Esophagus muscularis mucosa (tissue), 4 donors: Measurements from ENCODE around the gene NDUFAF8. TPM values are rescaled to one million over a fixed set of nuclear protein-coding genes. Genes with fewer than 3 reads are reported as not detected.

Experiments
- DNase-seq: peaks from one replicate; pipeline ENCODE4 v3.0.0-alpha.2; 2017; ENCODE audit errors: extremely low spot score
- H3K27ac ChIP-seq, 4 donors: fragments of 200-600 bp; sonication (generic); replicated peaks in 1 of 4; 1 replicate in 3 of 4; 2 replicates in 1 of 4; pipeline ENCODE4 v1.5.1; 2016 to 2019; ENCODE audit warnings: mild to moderate bottlenecking in 1 of 4
- H3K27me3 ChIP-seq, 4 donors: fragments of 200-600 bp; sonication (generic); one replicate each; pipeline versions ENCODE4 v1.5.1 to v1.6.0; 2016 to 2019
- H3K36me3 ChIP-seq, 4 donors: fragments of 200-600 bp; sonication (generic); one replicate each; pipeline ENCODE4 v1.5.1; 2016 to 2019
- H3K4me1 ChIP-seq, 4 donors: fragments of 200-600 bp; sonication (generic); one replicate each; pipeline ENCODE4 v1.5.1; 2016 to 2019
- H3K4me3 ChIP-seq, 4 donors: fragments of 200-600 bp; sonication (generic); 1 replicate in 2 of 4; 2 replicates in 2 of 4; pipeline ENCODE4 v1.5.1; 2016 to 2019; ENCODE audit warnings: mild to moderate bottlenecking in 4 of 4, moderate library complexity in 1 of 4
- H3K9me3 ChIP-seq, 4 donors: fragments of 200-600 bp; sonication (generic); 1 replicate in 3 of 4; 2 replicates in 1 of 4; pipeline ENCODE4 v1.5.1; 2016 to 2019
- CTCF ChIP-seq, 3 experiments: fragments of 200-600 bp in 2 of 3; fragments of 450-650 bp in 1 of 3; sonication (generic) in 2 of 3; IDR thresholded peaks; one replicate each; pipeline ENCODE4 v1.5.1; 2017 to 2019; ENCODE audit warnings: antibody characterized with exemption in 3 of 3, mild to moderate bottlenecking in 2 of 3, moderate library complexity in 1 of 3
- EP300 ChIP-seq: sonication (generic); formaldehyde crosslinking; IDR thresholded peaks from one replicate; pipeline ENCODE4 v1.6.1; 2017; ENCODE audit warnings: antibody characterized with exemption
- POLR2A ChIP-seq: fragments of 450-650 bp; IDR thresholded peaks from one replicate; pipeline ENCODE4 v1.6.1; 2017; ENCODE audit warnings: antibody characterized with exemption, moderate library complexity, mild to moderate bottlenecking, low read depth
- POLR2AphosphoS5 ChIP-seq, 2 donors: sonication (generic); formaldehyde crosslinking; IDR thresholded peaks; one replicate each; pipeline ENCODE4 v1.6.1; 2017; ENCODE audit warnings: antibody characterized with exemption in 2 of 2
- WGBS: methylation state at CpG from one replicate; pipeline ENCODE4 v1.1.5; 2018; 5-methylcytosine and 5-hydroxymethylcytosine counted together
- intact Hi-C: fragments of 100-400 bp; cut with DNase I; formaldehyde crosslinking; loops from one replicate; pipeline ENCODE4 v1.15.1; 2023
- total RNA-seq, 4 donors: library from RNA; depleted of rRNA; stranded (reverse); fragments of >200 nt; gene quantifications; one replicate each; pipeline versions ENCODE4 v1.1.0 to v1.2.1, GENCODE V29; 2016

The NDUFAF8 gene
- total RNA-seq, 4 donors from 2014 or later = 34.6 to 54.8 (median 40.4) TPM

- H3K27me3 ChIP-seq = no peaks in the 10 kb centered on the region
- WGBS = 89% methylated on average over 9 of the region's 17 CpGs
- intact Hi-C loops = no loop called here
- peaks cover 11 to 33% (median 28%) of the 10 kb centered on the region in 4 donors for H3K4me1 ChIP-seq
- H3K36me3 ChIP-seq = peaks cover 29 to 82% (median 72%) of the 10 kb centered on the region in 4 donors
- DNase-seq = no peak
- no peaks in the 10 kb centered on the region for H3K9me3 ChIP-seq
- H3K4me3 ChIP-seq = no peak overlapping the region
- no peak overlapping the region for H3K27ac ChIP-seq
- TF ChIP-seq EP300 (no peak), POLR2A (no peak), CTCF (IDR thresholded peaks at IDR 0.05) (no peak), POLR2AphosphoS5 (IDR thresholded peaks at IDR 0.05) (no peak)
These were observed 5.8 kb upstream of the NDUFAF8 start for GRCh38 chr17:81233316-81233715.

GRCh38 chr17:81233811-81234505, 5.2 kb upstream of the NDUFAF8 start:
- DNase-seq = no peak
- Histone ChIP-seq H3K27me3 (no peaks in the 10 kb centered on the region), H3K4me3 (no peak overlapping the region), H3K36me3 (peaks cover 29 to 76% (median 65%) of the 10 kb centered on the region in 4 donors), H3K4me1 (peaks cover 11 to 36% (median 29%) of the 10 kb centered on the region in 4 donors), H3K27ac (no peak overlapping the region), H3K9me3 (no peaks in the 10 kb centered on the region)
- WGBS = 89% methylated on average over 18 of the region's 21 CpGs
- intact Hi-C loops = no loop called here
- TF ChIP-seq POLR2A (no peak), POLR2AphosphoS5 (IDR thresholded peaks at IDR 0.05) (no peak), CTCF (IDR thresholded peaks at IDR 0.05) (no peak), EP300 (no peak)

- WGBS = 91% methylated on average over 9 of the region's 13 CpGs
- no peak for DNase-seq
- Histone ChIP-seq H3K4me3 (no peak overlapping the region), H3K27me3 (no peaks in the 10 kb centered on the region), H3K4me1 (peaks cover 11 to 37% (median 29%) of the 10 kb centered on the region in 4 donors), H3K9me3 (no peaks in the 10 kb centered on the region), H3K27ac (no peak overlapping the region), H3K36me3 (peaks cover 29 to 71% (median 60%) of the 10 kb centered on the region in 4 donors)
- intact Hi-C loops = no loop called here
- TF ChIP-seq POLR2AphosphoS5 (IDR thresholded peaks at IDR 0.05) = no peak
- TF ChIP-seq EP300 = no peak
- TF ChIP-seq CTCF (IDR thresholded peaks at IDR 0.05) = no peak
- TF ChIP-seq POLR2A = no peak
These were observed 4.6 kb upstream of the NDUFAF8 start for GRCh38 chr17:81234506-81234855.

- Histone ChIP-seq H3K4me1 (peaks cover 17 to 44% (median 36%) of the 10 kb centered on the region in 4 donors), H3K27me3 (no peaks in the 10 kb centered on the region), H3K9me3 (no peaks in the 10 kb centered on the region), H3K4me3 (no peak overlapping the region), H3K27ac (no peak overlapping the region), H3K36me3 (peaks cover 26 to 64% (median 53%) of the 10 kb centered on the region in 4 donors)
- DNase-seq = no peak
- TF ChIP-seq POLR2A (no peak), POLR2AphosphoS5 (IDR thresholded peaks at IDR 0.05) (no peak), EP300 (no peak), CTCF (IDR thresholded peaks at IDR 0.05) (no peak)
- WGBS = 78% methylated on average over 15 of the region's 26 CpGs
- intact Hi-C loops = no loop called here
These were observed 3.9 kb upstream of the NDUFAF8 start for GRCh38 chr17:81234940-81235821.
